Measurements from ENCODE around the gene DAD1.

The DAD1 gene

DNA sequence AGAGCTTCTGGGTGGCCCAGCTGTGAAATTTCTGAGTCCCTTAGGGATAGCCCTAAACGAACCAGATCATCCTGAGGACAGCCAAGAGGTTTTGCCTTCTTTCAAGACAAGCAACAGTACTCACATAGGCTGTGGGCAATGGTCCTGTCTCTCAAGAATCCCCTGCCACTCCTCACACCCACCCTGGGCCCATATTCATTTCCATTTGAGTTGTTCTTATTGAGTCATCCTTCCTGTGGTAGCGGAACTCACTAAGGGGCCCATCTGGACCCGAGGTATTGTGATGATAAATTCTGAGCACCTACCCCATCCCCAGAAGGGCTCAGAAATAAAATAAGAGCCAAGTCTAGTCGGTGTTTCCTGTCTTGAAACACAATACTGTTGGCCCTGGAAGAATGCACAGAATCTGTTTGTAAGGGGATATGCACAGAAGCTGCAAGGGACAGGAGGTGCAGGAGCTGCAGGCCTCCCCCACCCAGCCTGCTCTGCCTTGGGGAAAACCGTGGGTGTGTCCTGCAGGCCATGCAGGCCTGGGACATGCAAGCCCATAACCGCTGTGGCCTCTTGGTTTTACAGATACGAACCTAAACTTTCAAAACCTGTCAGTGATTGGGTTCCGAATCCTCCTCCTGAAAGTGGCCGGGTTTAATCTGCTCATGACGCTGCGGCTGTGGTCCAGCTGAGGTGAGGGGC lies 38.9 kb downstream of the DAD1 start:
- DNase-seq (ENCODE audit: extremely low read depth, low read depth) = no peak
- TF ChIP-seq CTCF (IDR thresholded peaks at IDR 0.05; ENCODE audit: low read depth, low read length) = no peak

DNA sequence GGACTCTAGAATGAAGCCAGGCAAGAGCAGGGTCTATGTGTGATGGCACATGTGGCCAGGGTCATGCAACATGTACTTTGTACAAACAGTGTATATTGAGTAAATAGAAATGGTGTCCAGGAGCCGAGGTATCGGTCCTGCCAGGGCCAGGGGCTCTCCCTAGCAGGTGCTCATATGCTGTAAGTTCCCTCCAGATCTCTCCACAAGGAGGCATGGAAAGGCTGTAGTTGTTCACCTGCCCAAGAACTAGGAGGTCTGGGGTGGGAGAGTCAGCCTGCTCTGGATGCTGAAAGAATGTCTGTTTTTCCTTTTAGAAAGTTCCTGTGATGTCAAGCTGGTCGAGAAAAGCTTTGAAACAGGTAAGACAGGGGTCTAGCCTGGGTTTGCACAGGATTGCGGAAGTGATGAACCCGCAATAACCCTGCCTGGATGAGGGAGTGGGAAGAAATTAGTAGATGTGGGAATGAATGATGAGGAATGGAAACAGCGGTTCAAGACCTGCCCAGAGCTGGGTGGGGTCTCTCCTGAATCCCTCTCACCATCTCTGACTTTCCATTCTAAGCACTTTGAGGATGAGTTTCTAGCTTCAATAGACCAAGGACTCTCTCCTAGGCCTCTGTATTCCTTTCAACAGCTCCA lies 39.6 kb downstream of the DAD1 start:
- no peak for TF ChIP-seq CTCF (IDR thresholded peaks at IDR 0.05; ENCODE audit: low read depth, low read length)
- no peak for DNase-seq (ENCODE audit: extremely low read depth, low read depth)

GRCh38 chr14:22547948-22548750 lies 40.9 kb downstream of the DAD1 start:
- TF ChIP-seq CTCF (IDR thresholded peaks at IDR 0.05; ENCODE audit: low read depth, low read length) = no peak
- DNase-seq (ENCODE audit: extremely low read depth, low read depth) = no peak

DNA sequence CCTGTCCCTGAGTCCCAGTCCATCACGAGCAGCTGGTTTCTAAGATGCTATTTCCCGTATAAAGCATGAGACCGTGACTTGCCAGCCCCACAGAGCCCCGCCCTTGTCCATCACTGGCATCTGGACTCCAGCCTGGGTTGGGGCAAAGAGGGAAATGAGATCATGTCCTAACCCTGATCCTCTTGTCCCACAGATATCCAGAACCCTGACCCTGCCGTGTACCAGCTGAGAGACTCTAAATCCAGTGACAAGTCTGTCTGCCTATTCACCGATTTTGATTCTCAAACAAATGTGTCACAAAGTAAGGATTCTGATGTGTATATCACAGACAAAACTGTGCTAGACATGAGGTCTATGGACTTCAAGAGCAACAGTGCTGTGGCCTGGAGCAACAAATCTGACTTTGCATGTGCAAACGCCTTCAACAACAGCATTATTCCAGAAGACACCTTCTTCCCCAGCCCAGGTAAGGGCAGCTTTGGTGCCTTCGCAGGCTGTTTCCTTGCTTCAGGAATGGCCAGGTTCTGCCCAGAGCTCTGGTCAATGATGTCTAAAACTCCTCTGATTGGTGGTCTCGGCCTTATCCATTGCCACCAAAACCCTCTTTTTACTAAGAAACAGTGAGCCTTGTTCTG lies 41.6 kb downstream of the DAD1 start:
- no peak for DNase-seq (ENCODE audit: extremely low read depth, low read depth)
- TF ChIP-seq CTCF (IDR thresholded peaks at IDR 0.05; ENCODE audit: low read depth, low read length) = no peak

- no peak for DNase-seq (ENCODE audit: extremely low read depth, low read depth)
- TF ChIP-seq CTCF (IDR thresholded peaks at IDR 0.05; ENCODE audit: low read depth, low read length) = no peak
Measured at GRCh38 chr14:22546722-22547071, 42.3 kb downstream of the DAD1 start.

- TF ChIP-seq CTCF (IDR thresholded peaks at IDR 0.05; ENCODE audit: low read depth, low read length) = no peak
- no peak for DNase-seq (ENCODE audit: extremely low read depth, low read depth)
Measured at GRCh38 chr14:22545842-22546721, 42.9 kb downstream of the DAD1 start.
